ENCODE measurements around the gene LHX5.

- TF ChIP-seq POLR2A (IDR thresholded peaks at IDR 0.05; ENCODE audit: low read depth, low read length) (no peak), TAF1 (IDR thresholded peaks at IDR 0.05; ENCODE audit: borderline replicate concordance, low read depth, low read length) (no peak)
Observed at GRCh38 chr12:113416091-113416754, 55.4 kb downstream of the LHX5 start.
